CD4-positive, alpha-beta T cell (primary cell): ENCODE results near the gene CERS6. TPM values are rescaled to one million over a fixed set of nuclear protein-coding genes. Genes with fewer than 3 reads are reported as not detected.

Source experiments
- ATAC-seq: fragments of 200-7000 bp; cut with Tn5 transposase; one replicate; pipeline ENCODE4 v1.10.0; 2022; ENCODE audit warnings: mild to moderate bottlenecking; ENCODE audit not compliant: poor library complexity
- CTCF ChIA-PET: fragments of 350-600 bp; sonication (Branson Sonifier 250); formaldehyde crosslinking; loops from one replicate; lab custom pipeline; 2021; ENCODE audit warnings: antibody characterized with exemption, inconsistent platforms; lab: Charles Lee
- POLR2A ChIA-PET: fragments of 350-600 bp; sonication (Branson Sonifier 250); formaldehyde crosslinking; loops from one replicate; lab custom pipeline; 2021; ENCODE audit warnings: antibody characterized with exemption, inconsistent platforms; lab: Charles Lee
- DNase-seq, 14 experiments: peaks; one replicate each; pipeline ENCODE4 v3.0.0-alpha.2; 2013 to 2020; ENCODE audit warnings: mixed read lengths in 2 of 14
- H3K27ac ChIP-seq, 2 donors: one replicate each; pipeline versions ENCODE4 v1.5.1 to v1.7.0; 2013; ENCODE audit warnings: low read length in 2 of 2, low read depth in 1 of 2, mild to moderate bottlenecking in 1 of 2
- H3K27me3 ChIP-seq, 2 experiments: 1 replicate in 1 of 2; 2 replicates in 1 of 2; pipeline versions ENCODE4 v1.6.1 to v1.7.0; 2013; ENCODE audit warnings: low read length in 2 of 2, control low read depth in 1 of 2, mild to moderate bottlenecking in 1 of 2, moderate library complexity in 1 of 2; ENCODE audit not compliant: insufficient read depth in 2 of 2, control insufficient read depth in 1 of 2
- H3K36me3 ChIP-seq: one replicate; pipeline ENCODE4 v1.6.1; 2013; ENCODE audit warnings: low read length, control low read depth; ENCODE audit not compliant: insufficient read depth
- H3K4me1 ChIP-seq: one replicate; pipeline ENCODE4 v1.6.1; 2013; ENCODE audit warnings: low read length, control low read depth; ENCODE audit not compliant: insufficient read depth
- H3K4me3 ChIP-seq: one replicate; pipeline ENCODE4 v1.5.1; 2013; ENCODE audit warnings: mild to moderate bottlenecking, low read length, moderate library complexity
- H3K9me3 ChIP-seq, 2 experiments: 1 replicate in 1 of 2; 2 replicates in 1 of 2; pipeline versions ENCODE4 v1.6.1 to v1.7.0; 2013; ENCODE audit warnings: low read length in 2 of 2, mild to moderate bottlenecking in 2 of 2, control low read depth in 1 of 2, moderate library complexity in 1 of 2; ENCODE audit not compliant: control insufficient read depth in 1 of 2, insufficient read depth in 1 of 2
- H3K27ac Mint-ChIP-seq: one replicate; pipeline ENCODE4 v1.8.0; 2020; ENCODE audit warnings: mixed read lengths
- H3K27me3 Mint-ChIP-seq: one replicate; pipeline ENCODE4 v1.8.0; 2021; ENCODE audit warnings: mixed read lengths
- H3K36me3 Mint-ChIP-seq: one replicate; pipeline ENCODE4 v1.8.0; 2021; ENCODE audit warnings: low read depth, mixed read lengths
- H3K4me1 Mint-ChIP-seq: one replicate; pipeline ENCODE4 v1.8.0; 2021; ENCODE audit warnings: low read depth, mixed read lengths
- H3K4me3 Mint-ChIP-seq: one replicate; pipeline ENCODE4 v1.8.0; 2020; ENCODE audit warnings: mild to moderate bottlenecking, mixed read lengths
- H3K9me3 Mint-ChIP-seq: one replicate; pipeline ENCODE4 v1.8.0; 2020; ENCODE audit warnings: mixed read lengths
- CTCF ChIP-seq: fragments of 200-600 bp; IDR thresholded peaks from one replicate; pipeline ENCODE4 v1.8.0; 2022; ENCODE audit warnings: antibody characterized with exemption, mild to moderate bottlenecking
- intact Hi-C, 2 experiments: fragments of 100-400 bp; cut with DNase I in 1 of 2; cut with micrococcal nuclease in 1 of 2; formaldehyde crosslinking; loops; one replicate each; pipeline versions ENCODE4 v1.15.1 to v1.9.0; 2023 to 2025; cut with DNase I, micrococcal nuclease
- total RNA-seq, 174 experiments: library from RNA in 2 of 174; stranded (reverse) in 2 of 174; gene quantifications; one replicate each; pipeline ENCODE4 v1.2.3 and lab custom pipeline; 2021 to 2026

CERS6 gene
- total RNA-seq, 2 experiments from 2014 or later = 16.9 to 17.9 TPM

DNA sequence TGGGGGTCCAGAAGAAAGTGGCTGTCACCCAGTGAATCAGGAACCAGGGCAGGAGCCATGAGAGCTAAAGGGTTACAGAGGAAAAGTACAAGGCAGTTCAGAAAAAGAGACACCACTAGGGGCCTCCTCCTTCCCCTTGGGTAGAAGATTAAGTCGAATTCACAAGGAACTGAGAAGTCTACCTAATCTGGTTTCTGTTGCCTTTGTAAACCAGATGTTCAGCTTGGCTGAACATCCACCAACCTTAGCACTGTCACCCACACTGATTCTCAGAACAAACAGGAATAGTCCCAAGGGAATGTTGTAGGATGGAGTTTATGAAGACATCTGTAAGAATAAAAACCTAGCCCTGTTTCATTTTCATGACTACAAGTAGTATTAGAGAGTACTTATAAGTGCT lies 256.0 kb downstream of the CERS6 start:
- H3K36me3 Mint-ChIP-seq = peaks cover 4% of the 10 kb centered on the region
- no peak overlapping the region for H3K4me3 Mint-ChIP-seq
- no peak overlapping the region for H3K27ac ChIP-seq
- POLR2A ChIA-PET = no interaction called here
- DNase-seq (peak in 1 of 14 experiments; percentile 3), ATAC-seq (no peak)
- H3K27ac Mint-ChIP-seq = no peak overlapping the region
- H3K9me3 Mint-ChIP-seq = no peaks in the 10 kb centered on the region
- no peak for TF ChIP-seq CTCF
- H3K4me1 ChIP-seq = no peaks in the 10 kb centered on the region
- no peaks in the 10 kb centered on the region for H3K27me3 ChIP-seq
- H3K9me3 ChIP-seq = no peaks in the 10 kb centered on the region
- intact Hi-C loops = no loop called here
- CTCF ChIA-PET = no interaction called here
- H3K4me3 ChIP-seq = no peak overlapping the region
- peaks cover 2% of the 10 kb centered on the region for H3K36me3 ChIP-seq
- H3K27me3 Mint-ChIP-seq = no peaks in the 10 kb centered on the region
- peaks cover 12% of the 10 kb centered on the region for H3K4me1 Mint-ChIP-seq

GRCh38 chr2:168713325-168713724 lies 257.3 kb downstream of the CERS6 start:
- peaks cover 17% of the 10 kb centered on the region for H3K36me3 Mint-ChIP-seq
- ChIA-PET POLR2A (no interaction called here), CTCF (no interaction called here)
- ATAC-seq = no peak
- no peak overlapping the region for H3K27ac ChIP-seq
- no peak overlapping the region for H3K27ac Mint-ChIP-seq
- intact Hi-C loops = no loop called here
- H3K36me3 ChIP-seq = peaks cover 2% of the 10 kb centered on the region
- no peak for DNase-seq
- no peak overlapping the region for H3K4me3 ChIP-seq
- H3K9me3 Mint-ChIP-seq = no peaks in the 10 kb centered on the region
- H3K4me1 ChIP-seq = peaks cover 5% of the 10 kb centered on the region
- no peaks in the 10 kb centered on the region for H3K27me3 ChIP-seq
- no peaks in the 10 kb centered on the region for H3K9me3 ChIP-seq
- H3K4me1 Mint-ChIP-seq = peaks cover 23% of the 10 kb centered on the region
- no peaks in the 10 kb centered on the region for H3K27me3 Mint-ChIP-seq
- TF ChIP-seq CTCF = no peak
- no peak overlapping the region for H3K4me3 Mint-ChIP-seq

DNA sequence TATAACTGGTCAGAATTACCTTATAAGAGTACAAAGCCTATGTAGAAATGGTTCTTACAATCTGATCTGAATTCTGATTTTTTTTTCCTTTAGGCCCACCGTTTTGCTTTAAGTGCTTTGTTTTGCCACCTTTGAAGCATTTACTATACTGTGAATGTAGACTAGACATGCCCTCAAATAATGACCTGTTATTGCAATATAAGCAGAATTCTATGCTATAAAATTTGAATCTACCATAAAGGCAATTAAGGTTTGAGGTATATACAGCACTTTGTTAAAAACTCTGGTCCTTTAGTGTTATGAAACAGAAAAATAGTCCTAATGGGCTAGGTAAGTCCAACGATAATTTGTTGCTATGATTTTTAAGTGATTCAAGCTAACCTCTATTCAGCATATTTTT lies 259.8 kb downstream of the CERS6 start:
- Mint-ChIP-seq H3K4me3 (no peak overlapping the region), H3K27me3 (no peaks in the 10 kb centered on the region), H3K9me3 (no peaks in the 10 kb centered on the region), H3K36me3 (peaks cover 32% of the 10 kb centered on the region), H3K27ac (no peak overlapping the region), H3K4me1 (peaks cover 28% of the 10 kb centered on the region)
- Histone ChIP-seq H3K4me1 (peaks cover 5% of the 10 kb centered on the region), H3K36me3 (peaks cover 2% of the 10 kb centered on the region), H3K27me3 (no peaks in the 10 kb centered on the region), H3K27ac (no peak overlapping the region), H3K9me3 (no peaks in the 10 kb centered on the region), H3K4me3 (no peak overlapping the region)
- intact Hi-C loops = no loop called here
- ChIA-PET POLR2A (no interaction called here), CTCF (no interaction called here)
- ATAC-seq (no peak), DNase-seq (no peak)
- TF ChIP-seq CTCF = no peak
